Keratinocyte (primary cell): Measurements from ENCODE around the gene MFSD2A. TPM values are rescaled to one million over a fixed set of nuclear protein-coding genes. Genes with fewer than 3 reads are reported as not detected.

Experiments used
- DNase-seq: peaks from one replicate; pipeline ENCODE4 v3.0.0-alpha.2; 2011; ENCODE audit warnings: low read depth, missing footprints, low spot score
- FAIRE-seq: peaks from 2 replicates; lab custom pipeline; 2011; peaks lifted over from hg19 to GRCh38; lab: Jason Lieb, UNC
- H2AFZ ChIP-seq: 2 replicates; pipeline ENCODE4 v1.6.0; 2012; ENCODE audit warnings: low read length, control low read depth, inconsistent platforms; ENCODE audit not compliant: control insufficient read depth
- H3K27ac ChIP-seq: 2 replicates; pipeline ENCODE4 v1.5.1; 2011; ENCODE audit warnings: low read length; ENCODE audit not compliant: control insufficient read depth, insufficient read depth
- H3K27me3 ChIP-seq: 3 replicates; pipeline ENCODE4 v1.6.0; 2011; ENCODE audit warnings: low read length; ENCODE audit not compliant: control insufficient read depth, insufficient read depth; ENCODE audit errors: extremely low read depth
- H3K36me3 ChIP-seq, 2 experiments: 2 replicates in 1 of 2; 3 replicates in 1 of 2; pipeline ENCODE4 v1.5.1; 2011; ENCODE audit warnings: low read length in 2 of 2, mild to moderate bottlenecking in 1 of 2; ENCODE audit not compliant: control insufficient read depth in 2 of 2, insufficient read depth in 2 of 2; ENCODE audit errors: extremely low read depth in 1 of 2
- H3K4me1 ChIP-seq: 3 replicates; pipeline ENCODE4 v1.5.1; 2011; ENCODE audit warnings: low read length; ENCODE audit not compliant: control insufficient read depth, insufficient read depth; ENCODE audit errors: extremely low read depth
- H3K4me2 ChIP-seq: 3 replicates; pipeline ENCODE4 v1.6.0; 2011; ENCODE audit warnings: low read depth, low read length; ENCODE audit not compliant: control insufficient read depth, insufficient read depth; ENCODE audit errors: extremely low read depth
- H3K4me3 ChIP-seq, 3 experiments: fragments of 200-600 bp in 1 of 3; sonication (generic) in 1 of 3; 2 replicates in 2 of 3; 3 replicates in 1 of 3; pipeline ENCODE4 v1.5.1; 2011 to 2016; ENCODE audit warnings: low read length in 3 of 3, mild to moderate bottlenecking in 3 of 3, control low read depth in 2 of 3, inconsistent platforms in 1 of 3, low read depth in 1 of 3, mixed read lengths in 1 of 3, mixed run types in 1 of 3, moderate library complexity in 1 of 3; ENCODE audit not compliant: control insufficient read depth in 2 of 3, insufficient read depth in 2 of 3; ENCODE audit errors: extremely low read depth in 1 of 3
- H3K79me2 ChIP-seq: 2 replicates; pipeline ENCODE4 v1.6.0; 2012; ENCODE audit warnings: low read length; ENCODE audit not compliant: control insufficient read depth, insufficient read depth
- H3K9ac ChIP-seq: 3 replicates; pipeline ENCODE4 v1.6.0; 2011; ENCODE audit warnings: low read length; ENCODE audit not compliant: control insufficient read depth, insufficient read depth; ENCODE audit errors: extremely low read depth
- H3K9me1 ChIP-seq: 3 replicates; pipeline ENCODE4 v1.6.0; 2011; ENCODE audit warnings: low read length; ENCODE audit not compliant: control insufficient read depth, insufficient read depth; ENCODE audit errors: extremely low read depth
- H3K9me3 ChIP-seq: 2 replicates; pipeline ENCODE4 v1.5.1; 2012; ENCODE audit warnings: low read depth, low read length; ENCODE audit not compliant: control insufficient read depth
- H4K20me1 ChIP-seq: 3 replicates; pipeline ENCODE4 v1.6.0; 2011; ENCODE audit warnings: low read length; ENCODE audit not compliant: control insufficient read depth, insufficient read depth; ENCODE audit errors: extremely low read depth
- EZH2 ChIP-seq: IDR thresholded peaks from one replicate; pipeline ENCODE4 v1.6.1; 2012; ENCODE audit warnings: inconsistent platforms, mild to moderate bottlenecking, low read length, moderate library complexity
- dilution Hi-C: fragments of 300-500 bp; cut with MboI; formaldehyde crosslinking; loops from one replicate; pipeline ENCODE4 v1.7.0; 2020; ENCODE audit warnings: low sequenced_read_pairs; ENCODE audit not compliant: extremely low pct_ligation_motif_present
- polyA plus RNA-seq, 5 experiments: library from polyadenylated mRNA; depleted of rRNA in 3 of 5; stranded (reverse) in 3 of 5; stranded (forward) in 1 of 5; unstranded in 1 of 5; fragments of >200 nt; gene quantifications; 1 replicate in 1 of 5; 2 replicates in 3 of 5; 3 replicates in 1 of 5; pipeline versions ENCODE4 v1.2.1 to v1.2.3, GENCODE V29; 2011 to 2012; ENCODE audit warnings: missing spikeins in 2 of 5, low read depth in 1 of 5, low replicate concordance in 1 of 5
- TF ChIP-seq, protein P1 (sequence below), 3 experiments: IDR thresholded peaks in 1 of 3; conservative IDR thresholded peaks in 1 of 3; optimal IDR thresholded peaks in 1 of 3; 2 replicates in 2 of 3; 3 replicates in 1 of 3; pipeline versions ENCODE3 to v1.5.1; 2011; ENCODE audit warnings: low read length in 3 of 3, mild to moderate bottlenecking in 3 of 3, moderate library complexity in 2 of 3, control low read depth in 1 of 3, inconsistent platforms in 1 of 3; ENCODE audit not compliant: insufficient read depth in 2 of 3; ENCODE audit errors: extremely low read depth in 1 of 3

Gene MFSD2A
- polyA plus RNA-seq, 1 donor (not counting 4 experiments of a cell fraction or from before 2014, with no cell fraction given), result 50.1 TPM

DNA sequence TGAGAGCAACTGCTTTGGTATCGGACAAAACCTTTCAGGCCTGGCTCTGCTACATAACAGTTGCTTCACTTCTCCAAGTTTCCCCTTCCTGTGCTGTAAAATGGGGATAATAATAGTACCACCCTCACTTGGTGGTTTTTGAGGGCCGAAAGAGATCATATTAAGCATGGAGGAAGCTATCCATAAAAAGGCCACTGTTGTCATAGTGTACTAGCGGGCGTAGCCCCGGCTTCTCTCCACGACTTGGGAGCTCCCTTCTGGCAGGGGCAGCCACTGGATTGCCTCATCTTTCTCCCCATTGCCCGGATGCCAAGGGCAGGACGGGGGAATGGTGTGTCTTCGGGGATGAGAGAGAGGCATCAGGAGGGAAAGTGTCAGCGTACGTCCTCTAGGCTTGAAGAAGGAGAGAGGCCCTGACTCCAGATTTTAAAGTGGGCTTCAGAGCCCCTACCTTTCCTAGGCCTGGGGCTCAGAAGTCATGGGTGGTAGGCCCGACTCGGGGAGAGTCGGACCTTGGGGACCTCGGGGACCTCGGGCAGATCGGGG, 548 bp upstream of the MFSD2A start:
- Histone ChIP-seq H3K9ac (peak overlapping the region; percentile 93), H3K9me1 (peaks cover 8% of the 10 kb centered on the region), H3K79me2 (peaks cover 38% of the 10 kb centered on the region), H3K36me3 (peaks cover 10 to 18% of the 10 kb centered on the region in 2 experiments), H3K27ac (peak overlapping the region; percentile 90), H2AFZ (peak overlapping the region; percentile 47), H3K4me3 (peak overlapping the region; percentile 49 to 93 (median 60)), H4K20me1 (peaks cover 17% of the 10 kb centered on the region), H3K9me3 (no peaks in the 10 kb centered on the region), H3K4me1 (peaks cover 45% of the 10 kb centered on the region), H3K27me3 (no peaks in the 10 kb centered on the region), H3K4me2 (peak overlapping the region; percentile 87)
- TF ChIP-seq, protein P1, sequence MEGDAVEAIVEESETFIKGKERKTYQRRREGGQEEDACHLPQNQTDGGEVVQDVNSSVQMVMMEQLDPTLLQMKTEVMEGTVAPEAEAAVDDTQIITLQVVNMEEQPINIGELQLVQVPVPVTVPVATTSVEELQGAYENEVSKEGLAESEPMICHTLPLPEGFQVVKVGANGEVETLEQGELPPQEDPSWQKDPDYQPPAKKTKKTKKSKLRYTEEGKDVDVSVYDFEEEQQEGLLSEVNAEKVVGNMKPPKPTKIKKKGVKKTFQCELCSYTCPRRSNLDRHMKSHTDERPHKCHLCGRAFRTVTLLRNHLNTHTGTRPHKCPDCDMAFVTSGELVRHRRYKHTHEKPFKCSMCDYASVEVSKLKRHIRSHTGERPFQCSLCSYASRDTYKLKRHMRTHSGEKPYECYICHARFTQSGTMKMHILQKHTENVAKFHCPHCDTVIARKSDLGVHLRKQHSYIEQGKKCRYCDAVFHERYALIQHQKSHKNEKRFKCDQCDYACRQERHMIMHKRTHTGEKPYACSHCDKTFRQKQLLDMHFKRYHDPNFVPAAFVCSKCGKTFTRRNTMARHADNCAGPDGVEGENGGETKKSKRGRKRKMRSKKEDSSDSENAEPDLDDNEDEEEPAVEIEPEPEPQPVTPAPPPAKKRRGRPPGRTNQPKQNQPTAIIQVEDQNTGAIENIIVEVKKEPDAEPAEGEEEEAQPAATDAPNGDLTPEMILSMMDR (optimal IDR thresholded peaks at IDR 0.05 in 1 of 3, IDR thresholded peaks at IDR 0.05 in 1 of 3, conservative IDR thresholded peaks at IDR 0.05 in 1 of 3; ENCODE audit: extremely low read depth in 1 of 3, insufficient read depth in 2 of 3, low read length in 3 of 3), result no peak
- TF ChIP-seq EZH2, result no peak
- dilution Hi-C loops, result no loop called here
- DNase-seq (no peak), FAIRE-seq (peak; percentile 49)

DNA sequence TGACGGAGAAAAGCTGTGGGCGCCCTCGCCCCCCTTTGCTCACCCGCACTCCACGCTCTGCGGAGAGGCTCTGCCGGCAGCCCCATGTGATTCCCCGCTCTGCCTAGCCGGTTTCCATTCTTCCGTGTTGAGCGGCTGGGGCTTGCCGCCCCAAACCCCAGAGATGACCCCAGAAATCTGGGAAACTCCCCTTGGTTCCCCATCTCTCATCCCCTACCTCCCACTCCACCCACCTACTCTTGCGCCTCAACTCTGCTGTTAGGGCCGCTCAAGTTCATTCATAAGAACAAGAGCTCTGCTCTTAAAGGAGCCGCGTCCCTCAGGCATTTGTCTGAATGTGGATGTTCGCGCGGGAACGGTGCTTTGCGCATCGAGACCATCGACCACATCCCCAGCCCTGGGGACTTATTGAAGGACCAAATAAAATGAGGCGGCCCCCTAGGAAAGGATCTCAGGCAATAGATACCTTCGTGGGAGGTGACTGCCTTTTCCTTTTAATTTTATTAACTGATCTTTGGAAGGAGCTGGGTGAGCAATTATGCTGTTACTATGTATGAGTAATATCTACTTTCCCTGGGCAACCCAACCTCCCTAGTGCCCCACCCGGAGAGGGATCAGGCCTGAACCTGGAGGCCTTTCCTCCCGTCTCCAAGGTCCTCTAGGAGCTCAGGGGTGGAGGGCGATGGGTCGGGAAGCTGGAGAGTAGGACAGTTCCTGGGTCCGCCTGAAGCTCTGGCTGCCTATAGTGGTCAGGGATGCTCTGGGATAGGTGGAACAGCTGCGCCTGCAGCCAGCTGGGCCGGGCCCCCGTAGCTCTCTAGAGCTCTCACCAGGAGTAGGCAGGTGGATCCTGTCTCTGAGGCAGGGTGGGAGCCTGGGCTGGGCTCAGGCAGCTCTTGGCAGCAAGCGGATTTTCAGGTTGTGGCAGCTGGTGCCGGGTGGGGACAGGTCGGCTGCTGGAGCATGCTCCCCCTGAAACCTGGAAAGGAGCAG, 898 bp downstream of the MFSD2A start:
- Histone ChIP-seq H3K9me3 (no peaks in the 10 kb centered on the region), H4K20me1 (peaks cover 17% of the 10 kb centered on the region), H3K4me1 (peaks cover 54% of the 10 kb centered on the region), H3K4me2 (peak overlapping the region; percentile 69), H3K4me3 (peak overlapping the region; percentile 93 to 99 (median 96)), H3K9ac (peak overlapping the region; percentile 93), H3K27me3 (no peaks in the 10 kb centered on the region), H3K79me2 (peaks cover 45% of the 10 kb centered on the region), H3K36me3 (peaks cover 12 to 29% of the 10 kb centered on the region in 2 experiments), H3K27ac (peak overlapping the region; percentile 90), H2AFZ (no peak overlapping the region), H3K9me1 (peaks cover 10% of the 10 kb centered on the region)
- dilution Hi-C loops, result no loop called here
- DNase-seq (no peak), FAIRE-seq (peak; percentile 44)
- TF ChIP-seq, protein P1 (optimal IDR thresholded peaks at IDR 0.05 in 1 of 3, IDR thresholded peaks at IDR 0.05 in 1 of 3, conservative IDR thresholded peaks at IDR 0.05 in 1 of 3; ENCODE audit: extremely low read depth in 1 of 3, insufficient read depth in 2 of 3, low read length in 3 of 3), result no peak
- TF ChIP-seq EZH2, result no peak
